GM18511 (cell line): ENCODE data around the gene PIGN.

ENCODE experiments used
- ATAC-seq: cut with Tn5 transposase; IDR thresholded peaks from one replicate; pipeline ENCODE4 v1.9.1; 2021; ENCODE audit warnings: mild to moderate bottlenecking, moderate library complexity; ENCODE audit not compliant: unreplicated experiment

The PIGN gene

GRCh38 chr18:62186774-62187542, at the start of gene PIGN, which contains the start of gene RELCH:
Gene PIGN, minus strand, starts transcription at chr18:62187056. Its CDS starts 25,703 bp downstream, at chr18:62161353.
Gene RELCH, plus strand, starts transcription at chr18:62187255. Its CDS starts 251 bp downstream, at chr18:62187506.
- ATAC-seq = peak; percentile 91

DNA sequence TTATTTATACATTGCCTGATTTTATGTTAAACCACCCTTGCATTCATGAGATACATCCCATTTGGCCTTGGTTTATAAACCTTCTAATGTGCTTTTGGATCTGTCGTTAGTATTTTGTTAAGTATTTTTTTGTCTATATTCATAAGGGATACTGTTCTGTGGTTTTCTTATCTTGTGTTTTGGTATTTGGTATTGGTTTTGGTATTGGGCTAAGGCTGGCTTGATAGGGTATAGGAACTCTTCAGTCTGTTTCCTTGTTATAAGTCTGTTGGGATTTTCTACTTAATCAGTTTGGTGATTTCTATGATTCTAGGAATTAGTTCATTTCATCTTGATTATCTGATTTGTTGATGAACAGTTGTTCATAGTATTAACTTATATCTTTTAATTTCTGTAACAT, 49.4 kb upstream of the PIGN start:
- no peak for ATAC-seq

- no peak for ATAC-seq
Measured at GRCh38 chr18:62226047-62226446, 39.2 kb upstream of the PIGN start.

- no peak for ATAC-seq
Measured at GRCh38 chr18:62224229-62224628, 37.4 kb upstream of the PIGN start.

- ATAC-seq = no peak
Measured at GRCh38 chr18:62214790-62215189, 27.9 kb upstream of the PIGN start.

GRCh38 chr18:62211325-62211828, 24.5 kb upstream of the PIGN start:
- ATAC-seq = no peak

DNA sequence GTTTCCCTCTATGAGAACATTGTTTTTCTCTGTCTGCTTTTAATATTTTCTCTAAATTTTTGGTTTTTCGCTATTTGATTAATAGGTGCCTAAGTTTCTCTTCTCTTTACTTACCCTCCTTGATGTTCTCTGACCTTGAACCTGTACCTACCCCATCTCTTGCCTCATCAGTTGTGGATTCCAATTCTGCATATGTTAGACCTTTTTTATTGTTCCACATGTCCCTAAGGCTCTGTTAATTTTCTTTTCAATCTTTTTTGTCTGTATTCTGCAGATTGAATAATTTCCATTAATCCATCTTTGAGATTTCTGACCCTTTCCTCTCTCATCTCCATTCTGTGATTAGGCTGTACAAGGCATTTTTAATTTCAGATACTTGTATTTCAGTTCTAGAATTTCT, 23.3 kb upstream of the PIGN start:
- no peak for ATAC-seq

DNA sequence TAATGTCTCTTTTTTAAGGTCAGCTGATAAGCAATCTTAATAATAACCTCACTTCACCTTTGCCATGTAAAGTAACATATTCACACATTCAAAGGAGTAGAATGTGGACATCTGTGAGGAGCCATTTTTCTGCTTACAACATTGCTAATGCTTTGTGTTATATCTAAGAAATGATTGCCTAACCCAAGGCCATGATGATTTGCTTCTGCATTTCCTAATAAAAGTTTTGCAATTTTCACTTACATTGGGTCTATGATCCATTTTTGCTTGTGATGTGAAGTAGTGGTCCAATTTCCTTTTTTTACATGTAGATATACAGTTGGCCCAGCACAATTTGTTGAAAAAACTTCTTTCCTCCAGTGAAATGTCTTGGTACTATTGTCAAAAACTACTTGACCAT, 22.2 kb upstream of the PIGN start:
- no peak for ATAC-seq

- no peak for ATAC-seq
Measured at GRCh38 chr18:62206593-62206992, 19.7 kb upstream of the PIGN start.

DNA sequence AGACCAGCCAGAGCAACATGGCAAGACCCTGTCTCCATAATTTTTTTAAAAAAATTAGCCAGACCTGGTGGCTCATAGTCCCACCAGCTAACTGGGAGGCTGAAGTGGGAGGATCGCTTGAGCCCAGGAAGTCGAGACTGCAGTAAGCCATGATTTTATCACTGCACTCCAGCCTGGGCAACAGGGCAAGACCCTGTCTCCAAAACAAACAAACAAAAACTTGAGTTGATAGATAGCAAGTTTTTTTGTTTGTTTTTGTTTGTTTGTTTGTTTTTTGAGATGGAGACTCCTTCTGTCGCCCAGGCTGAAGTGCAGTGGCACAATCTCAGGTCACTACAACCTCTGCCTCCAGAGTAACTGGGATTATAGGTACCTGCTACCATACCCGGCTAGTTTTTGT, 19.0 kb upstream of the PIGN start:
- ATAC-seq = no peak

DNA sequence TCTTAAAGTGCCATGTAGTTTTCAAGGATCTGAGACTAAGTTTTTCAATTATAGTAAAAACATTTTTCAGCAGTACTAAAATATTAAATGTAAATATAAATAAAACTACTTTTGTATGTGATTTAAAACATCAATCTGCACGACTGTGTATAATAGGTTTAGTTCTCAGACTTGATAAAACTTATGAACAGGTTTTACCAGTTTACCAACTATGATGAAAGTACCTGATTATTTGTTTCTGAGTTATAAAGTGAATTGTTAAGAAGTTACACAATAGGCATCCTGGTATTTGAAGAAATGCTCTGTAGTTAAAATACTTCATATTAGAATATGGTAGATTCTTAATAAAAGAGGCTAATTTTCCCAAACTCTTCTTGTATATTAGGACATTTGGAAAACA, 15.0 kb upstream of the PIGN start:
- no peak for ATAC-seq

DNA sequence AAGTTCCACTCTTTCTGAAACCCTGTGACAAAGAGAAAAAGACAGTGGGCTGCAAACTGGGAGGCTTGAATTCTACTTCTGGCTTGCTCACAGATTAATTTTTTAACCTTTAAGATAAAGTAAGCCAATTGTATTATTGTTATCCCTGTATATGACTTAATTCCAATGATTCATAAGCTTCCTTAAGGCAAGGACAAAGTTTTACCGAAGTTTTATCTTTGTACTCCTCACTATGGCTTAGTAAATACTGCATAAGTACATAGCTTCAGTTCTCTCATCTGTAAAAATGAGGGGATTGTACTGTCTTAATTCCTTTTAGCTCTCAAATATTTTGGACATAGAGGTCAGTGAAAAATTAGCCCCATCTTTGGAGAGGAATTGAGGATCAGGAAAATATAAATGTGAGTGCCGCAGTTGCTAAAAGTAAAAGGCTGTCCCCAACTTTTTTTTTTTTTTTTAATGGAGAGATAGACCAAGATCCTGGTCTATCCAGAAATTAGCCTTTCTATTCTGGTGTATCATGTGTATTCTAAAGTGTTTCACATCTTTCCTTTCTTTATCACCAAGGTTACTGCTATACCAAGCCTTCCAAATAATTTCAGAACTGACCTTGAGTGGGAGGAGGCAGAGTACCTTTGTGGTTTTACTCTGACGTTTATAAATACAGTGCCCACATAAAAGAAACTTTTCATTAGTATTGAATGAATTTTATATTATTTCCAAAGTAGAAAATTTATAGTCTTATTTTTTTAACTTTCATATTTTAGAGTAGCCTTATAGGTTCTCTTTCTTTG, 13.5 kb upstream of the PIGN start:
- ATAC-seq = no peak

DNA sequence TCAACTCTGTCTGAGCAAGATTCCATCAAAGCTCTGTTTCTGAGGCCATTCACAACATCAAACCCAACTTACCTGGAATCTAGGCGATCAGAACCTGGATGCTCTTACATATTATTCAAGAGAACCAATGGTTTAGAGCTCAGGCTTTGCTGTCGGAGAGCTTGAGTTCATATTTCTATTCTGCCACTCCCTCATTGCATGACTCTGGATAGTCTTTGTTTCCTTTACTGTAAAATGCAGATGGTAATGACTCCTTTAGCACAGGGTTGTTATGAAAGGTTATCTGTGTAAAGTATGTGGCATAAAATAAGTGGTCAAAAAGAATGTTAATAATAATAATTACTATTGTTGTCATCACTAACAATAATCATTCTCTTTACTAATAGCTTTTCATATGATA, 12.8 kb upstream of the PIGN start:
- no peak for ATAC-seq

DNA sequence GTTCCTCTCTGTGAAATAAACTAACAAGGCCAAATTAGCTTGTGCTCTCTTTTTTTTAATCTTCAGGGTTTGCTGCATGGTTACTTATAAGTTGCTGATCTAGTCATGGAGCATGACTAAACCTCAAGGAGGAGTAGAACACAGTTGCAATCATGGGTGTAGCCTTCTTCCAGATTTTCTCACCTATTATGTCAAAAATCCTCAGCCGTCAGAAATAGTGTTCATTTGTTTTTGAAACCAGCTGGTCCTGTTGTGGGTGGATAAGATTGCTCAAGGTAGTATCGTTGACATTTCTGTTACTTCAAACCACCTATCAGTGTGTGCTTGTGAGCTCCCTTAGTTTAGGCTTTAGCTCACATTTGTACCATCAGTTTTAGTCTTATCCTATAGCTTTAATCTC, 11.4 kb upstream of the PIGN start:
- ATAC-seq = peak; percentile 51

- ATAC-seq = no peak
Measured at GRCh38 chr18:62196980-62197379, 10.1 kb upstream of the PIGN start.

DNA sequence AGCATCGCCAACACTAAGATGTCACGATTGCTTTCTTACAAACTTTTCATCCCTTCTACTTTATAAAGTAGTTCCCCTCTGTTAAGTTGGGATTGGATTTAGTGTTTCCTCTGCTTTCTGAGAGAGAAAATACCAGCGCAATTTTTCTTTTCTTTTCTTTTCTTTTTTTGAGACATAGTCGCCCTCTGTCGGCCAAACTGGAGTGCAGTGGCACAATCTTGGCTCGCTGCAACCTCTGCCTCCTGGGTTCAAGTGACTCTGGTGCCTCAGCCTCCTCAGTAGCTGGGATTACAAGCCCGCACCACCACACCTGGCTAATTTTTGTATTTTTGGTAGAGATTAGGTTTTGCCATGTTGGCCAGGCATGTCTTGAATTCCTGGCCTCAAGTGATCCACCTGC, 9.2 kb upstream of the PIGN start:
- no peak for ATAC-seq

- ATAC-seq = no peak
Measured at GRCh38 chr18:62189208-62189607, 2.4 kb upstream of the PIGN start.

DNA sequence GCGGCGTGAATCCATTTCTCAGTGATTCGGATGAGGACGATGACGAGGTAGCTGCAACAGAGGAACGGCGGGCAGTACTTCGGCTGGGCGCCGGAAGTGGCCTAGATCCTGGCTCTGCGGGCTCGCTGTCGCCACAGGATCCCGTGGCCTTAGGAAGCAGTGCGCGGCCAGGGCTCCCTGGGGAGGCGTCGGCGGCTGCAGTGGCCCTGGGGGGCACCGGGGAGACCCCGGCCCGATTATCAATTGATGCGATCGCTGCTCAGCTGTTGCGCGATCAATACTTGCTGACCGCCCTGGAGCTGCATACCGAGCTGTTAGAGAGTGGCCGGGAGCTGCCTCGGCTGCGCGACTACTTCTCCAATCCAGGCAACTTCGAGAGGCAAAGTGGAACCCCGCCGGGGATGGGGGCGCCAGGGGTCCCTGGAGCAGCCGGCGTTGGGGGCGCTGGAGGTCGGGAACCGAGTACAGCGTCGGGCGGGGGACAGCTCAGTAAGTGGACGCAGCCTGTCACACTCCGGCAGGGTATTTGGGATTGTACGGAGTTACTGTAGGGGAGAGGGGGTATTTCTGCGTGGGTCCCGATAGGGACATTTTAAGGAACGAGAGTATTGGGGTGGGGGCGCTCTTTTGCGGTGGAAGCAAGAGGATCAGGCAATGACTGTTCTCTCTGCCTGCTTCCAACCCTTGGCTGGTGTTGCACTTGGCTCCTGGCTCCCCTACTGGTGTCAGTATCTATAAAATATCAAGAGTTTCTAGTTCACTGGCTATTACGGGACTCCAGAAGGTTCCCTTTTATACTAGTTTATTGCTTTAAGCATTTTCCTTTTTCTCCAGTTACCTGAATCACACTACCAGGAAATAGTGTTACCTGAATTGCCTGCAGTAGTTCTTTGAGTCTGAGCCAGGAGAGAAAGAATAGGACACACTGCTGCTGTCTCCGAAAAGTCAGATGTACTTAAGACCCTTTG, 971 bp upstream of the PIGN start:
- ATAC-seq = peak; percentile 21

- no peak for ATAC-seq
Measured at GRCh38 chr18:62186499-62186773, 420 bp downstream of the PIGN start.

DNA sequence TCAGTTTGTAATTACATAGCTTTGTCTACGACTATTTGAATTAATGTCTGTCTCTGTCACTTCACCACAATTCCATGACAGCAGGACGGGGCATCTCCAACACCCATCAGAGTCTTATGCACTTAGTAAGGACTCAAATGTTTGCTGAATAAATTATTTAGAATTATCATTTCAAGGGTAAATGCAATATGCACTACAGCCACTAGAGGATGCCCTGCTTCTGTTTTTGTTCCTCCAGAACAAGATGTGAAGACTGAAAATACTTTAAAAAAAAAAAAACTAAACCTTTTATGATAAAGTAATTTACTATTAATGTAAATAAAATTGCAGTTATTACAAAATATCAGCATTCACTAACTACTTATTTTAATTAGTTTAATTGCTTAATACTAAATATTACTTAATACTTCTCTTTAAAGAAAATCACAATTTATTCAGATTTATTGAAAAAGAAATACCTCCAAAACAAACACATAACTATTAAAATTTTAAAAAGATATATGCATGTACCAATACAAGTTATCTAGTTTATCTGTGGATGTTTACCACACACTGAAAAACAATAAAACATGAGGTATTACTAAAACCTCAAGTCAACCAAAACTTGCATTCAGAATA, 3.2 kb downstream of the PIGN start:
- ATAC-seq = no peak

DNA sequence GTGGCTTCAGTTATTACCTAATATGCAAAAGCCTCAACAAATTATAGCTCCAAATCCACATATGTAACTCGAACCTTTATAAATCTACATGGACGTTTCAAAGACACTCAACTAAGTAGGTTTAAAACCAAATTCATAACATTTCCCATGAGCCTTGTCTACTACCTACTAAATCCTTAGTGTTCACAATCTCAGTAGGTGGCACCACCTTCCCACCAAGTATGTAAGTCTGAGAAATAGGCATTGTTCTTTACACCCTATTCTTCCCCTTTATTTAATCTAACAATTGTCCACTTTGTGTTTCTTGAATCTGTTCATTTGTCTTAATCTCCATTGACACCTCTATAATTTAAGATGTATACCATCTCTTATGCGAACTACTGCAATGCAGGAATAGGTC, 4.6 kb downstream of the PIGN start:
- ATAC-seq = no peak
